ENCODE measurements around the gene TMEM38A. TPM values are rescaled to one million over a fixed set of nuclear protein-coding genes. Genes with fewer than 3 reads are reported as not detected.

The TMEM38A gene
- total RNA-seq, 1 donor from 2014 or later: 7.1 TPM

- H3K36me3 ChIP-seq: peaks cover 21% of the 10 kb centered on the region
- intact Hi-C loops (cut with DNase I): no loop called here
- no peak overlapping the region for H3K4me3 ChIP-seq
- no peak overlapping the region for H3K27ac ChIP-seq
- ATAC-seq (no peak), DNase-seq (no peak)
- no peaks in the 10 kb centered on the region for H3K27me3 ChIP-seq (ENCODE audit: low read depth)
- H3K9me3 ChIP-seq: peaks cover 9% of the 10 kb centered on the region
- H3K4me1 ChIP-seq: no peaks in the 10 kb centered on the region
- TF ChIP-seq CTCF (IDR thresholded peaks at IDR 0.05): no peak
Measured at GRCh38 chr19:16678498-16678897, 17.6 kb downstream of the TMEM38A start.

- no peak for DNase-seq
- ATAC-seq: no peak
- Histone ChIP-seq H3K9me3 (peaks cover 9% of the 10 kb centered on the region), H3K27me3 (ENCODE audit: low read depth) (no peaks in the 10 kb centered on the region), H3K27ac (no peak overlapping the region), H3K36me3 (peaks cover 21% of the 10 kb centered on the region), H3K4me3 (no peak overlapping the region), H3K4me1 (no peaks in the 10 kb centered on the region)
- TF ChIP-seq CTCF (IDR thresholded peaks at IDR 0.05): no peak
- intact Hi-C loops (cut with DNase I): no loop called here
Measured at GRCh38 chr19:16679811-16680210, 18.9 kb downstream of the TMEM38A start.

GRCh38 chr19:16682539-16682938 is 21.6 kb downstream of the TMEM38A start:
- Histone ChIP-seq H3K4me1 (no peaks in the 10 kb centered on the region), H3K36me3 (peaks cover 21% of the 10 kb centered on the region), H3K27me3 (ENCODE audit: low read depth) (no peaks in the 10 kb centered on the region), H3K27ac (no peak overlapping the region), H3K9me3 (peaks cover 9% of the 10 kb centered on the region), H3K4me3 (no peak overlapping the region)
- intact Hi-C loops (cut with DNase I): no loop called here
- no peak for TF ChIP-seq CTCF (IDR thresholded peaks at IDR 0.05)
- no peak for DNase-seq
- no peak for ATAC-seq

- DNase-seq: no peak
- Histone ChIP-seq H3K9me3 (peaks cover 9% of the 10 kb centered on the region), H3K36me3 (peaks cover 21% of the 10 kb centered on the region), H3K4me1 (no peaks in the 10 kb centered on the region), H3K27me3 (ENCODE audit: low read depth) (no peaks in the 10 kb centered on the region), H3K4me3 (no peak overlapping the region), H3K27ac (no peak overlapping the region)
- intact Hi-C loops (cut with DNase I): no loop called here
- ATAC-seq: no peak
- no peak for TF ChIP-seq CTCF (IDR thresholded peaks at IDR 0.05)
Measured at GRCh38 chr19:16684216-16684615, 23.3 kb downstream of the TMEM38A start.

GRCh38 chr19:16688084-16688483 is 27.1 kb downstream of the TMEM38A start:
- TF ChIP-seq CTCF (IDR thresholded peaks at IDR 0.05): no peak
- ATAC-seq: no peak

GRCh38 chr19:16698914-16699313 is 38.0 kb downstream of the TMEM38A start:
- intact Hi-C loops (cut with DNase I): no loop called here
- H3K4me1 ChIP-seq: no peaks in the 10 kb centered on the region
- H3K27me3 ChIP-seq (ENCODE audit: low read depth): no peaks in the 10 kb centered on the region
- H3K4me3 ChIP-seq: no peak overlapping the region
- DNase-seq: peak; percentile 46
- no peaks in the 10 kb centered on the region for H3K36me3 ChIP-seq
- no peak overlapping the region for H3K27ac ChIP-seq
- no peaks in the 10 kb centered on the region for H3K9me3 ChIP-seq
- no peak for TF ChIP-seq CTCF (IDR thresholded peaks at IDR 0.05)
- ATAC-seq: peak; percentile 36 to 68

More at GRCh38 chr19:16688084-16688483, 27.1 kb downstream of the TMEM38A start:
- Histone ChIP-seq H3K4me1 (no peaks in the 10 kb centered on the region), H3K27me3 (ENCODE audit: low read depth) (no peaks in the 10 kb centered on the region), H3K36me3 (no peaks in the 10 kb centered on the region), H3K9me3 (no peaks in the 10 kb centered on the region), H3K27ac (no peak overlapping the region), H3K4me3 (no peak overlapping the region)
- no peak for DNase-seq
- intact Hi-C loops (cut with DNase I): no loop called here
